HG02763 (cell line): ENCODE results near the gene DAD1.
A peak's percentile ranks its signal among the peaks of the same experiment; 100 is the strongest.
"Not testable (repeated sequence)": the region's sequence is repeated elsewhere in the genome, so short reads cannot be mapped to it uniquely, and the experiment has no call there.

ENCODE experiments used
- ATAC-seq: cut with Tn5 transposase; IDR thresholded peaks from one replicate; pipeline ENCODE4 v1.9.1; 2021; ENCODE audit warnings: mild to moderate bottlenecking, moderate library complexity; ENCODE audit not compliant: unreplicated experiment

Gene DAD1

GRCh38 chr14:22553861-22554497 lies 35.0 kb downstream of the DAD1 start:
- ATAC-seq: not testable (repeated sequence)

- ATAC-seq: no peak
These were observed 35.6 kb downstream of the DAD1 start for GRCh38 chr14:22553445-22553844.

- ATAC-seq: no peak
These were observed 36.3 kb downstream of the DAD1 start for GRCh38 chr14:22552827-22553076.

- no peak for ATAC-seq
These were observed 36.8 kb downstream of the DAD1 start for GRCh38 chr14:22552001-22552826.

- no peak for ATAC-seq
These were observed 37.4 kb downstream of the DAD1 start for GRCh38 chr14:22551605-22551997.

GRCh38 chr14:22549981-22550673 lies 38.9 kb downstream of the DAD1 start:
- peak; percentile 56 for ATAC-seq

GRCh38 chr14:22549324-22549962 lies 39.6 kb downstream of the DAD1 start:
- ATAC-seq: no peak

- no peak for ATAC-seq
These were observed 40.9 kb downstream of the DAD1 start for GRCh38 chr14:22547948-22548750.

GRCh38 chr14:22547313-22547947 lies 41.6 kb downstream of the DAD1 start:
- ATAC-seq: no peak

- no peak for ATAC-seq
These were observed 42.3 kb downstream of the DAD1 start for GRCh38 chr14:22546722-22547071.

- ATAC-seq: no peak
These were observed 42.9 kb downstream of the DAD1 start for GRCh38 chr14:22545842-22546721.

GRCh38 chr14:22544881-22545420 lies 44.1 kb downstream of the DAD1 start:
- no peak for ATAC-seq

GRCh38 chr14:22544406-22544805 lies 44.6 kb downstream of the DAD1 start:
- no peak for ATAC-seq

GRCh38 chr14:22543570-22544357 lies 45.3 kb downstream of the DAD1 start:
- not testable (repeated sequence) for ATAC-seq

GRCh38 chr14:22542360-22542759 lies 46.7 kb downstream of the DAD1 start:
- no peak for ATAC-seq

GRCh38 chr14:22541721-22542120 lies 47.3 kb downstream of the DAD1 start:
- ATAC-seq: no peak

- ATAC-seq: no peak
These were observed 48.1 kb downstream of the DAD1 start for GRCh38 chr14:22540811-22541360.

- ATAC-seq: no peak
These were observed 48.7 kb downstream of the DAD1 start for GRCh38 chr14:22540293-22540692.
